Panc1 (cell line): Measurements from ENCODE around the gene REX1BD. TPM values are rescaled to one million over a fixed set of nuclear protein-coding genes. Genes with fewer than 3 reads are reported as not detected.
"Not testable (repeated sequence)": the region's sequence is repeated elsewhere in the genome, so short reads cannot be mapped to it uniquely, and the experiment has no call there.

Source experiments
- ATAC-seq: fragments of 200-7000 bp; cut with Tn5 transposase; 2 replicates; pipeline ENCODE4 v1.9.1; 2020; ENCODE audit warnings: mild to moderate bottlenecking, moderate library complexity
- BruUV-seq: library from RNA; stranded (reverse); fragments of 400-500 nt; replicated peaks from 2 replicates; lab custom pipeline; 2021; lab: Mats Ljungman, UMichigan
- CTCF ChIA-PET: fragments of 300-600 bp; sonication (Branson Sonifier 250); formaldehyde crosslinking; loops from one replicate; lab custom pipeline; 2022; ENCODE audit warnings: antibody characterized with exemption; lab: Charles Lee
- POLR2A ChIA-PET: fragments of 300-600 bp; sonication (Branson Sonifier 250); formaldehyde crosslinking; loops from one replicate; lab custom pipeline; 2022; ENCODE audit warnings: antibody characterized with exemption; lab: Charles Lee
- DNase-seq: peaks from one replicate; pipeline ENCODE4 v3.0.0-alpha.2; 2010; ENCODE audit warnings: low read depth, low spot score
- H3K27ac ChIP-seq: 2 replicates; pipeline ENCODE4 v1.5.1; 2011; ENCODE audit warnings: mild to moderate bottlenecking, low read length, inconsistent platforms
- H3K27me3 ChIP-seq: fragments of 200-500 bp; sonication (Bioruptor generic); 2 replicates; pipeline ENCODE4 v1.6.0; 2014; ENCODE audit warnings: low read length, inconsistent platforms; ENCODE audit not compliant: control insufficient read depth, insufficient read depth
- H3K36me3 ChIP-seq: fragments of 200-500 bp; sonication (Bioruptor generic); 2 replicates; pipeline ENCODE4 v1.5.1; 2014; ENCODE audit warnings: inconsistent platforms, mild to moderate bottlenecking, low read length, moderate library complexity; ENCODE audit not compliant: control insufficient read depth, insufficient read depth
- H3K4me1 ChIP-seq: 2 replicates; pipeline ENCODE4 v1.5.1; 2011; ENCODE audit warnings: inconsistent platforms, mild to moderate bottlenecking, low read length, moderate library complexity; ENCODE audit not compliant: control insufficient read depth, insufficient read depth
- H3K4me3 ChIP-seq, 2 experiments: 2 replicates each; pipeline ENCODE4 v1.5.1; 2011 to 2012; ENCODE audit warnings: low read depth in 2 of 2, low read length in 2 of 2, mild to moderate bottlenecking in 2 of 2, inconsistent platforms in 1 of 2, moderate library complexity in 1 of 2
- H3K9me3 ChIP-seq: fragments of 200-500 bp; sonication (Bioruptor generic); 2 replicates; pipeline ENCODE4 v1.5.1; 2014; ENCODE audit warnings: low read depth, mild to moderate bottlenecking, inconsistent platforms, low read length, moderate library complexity; ENCODE audit not compliant: control insufficient read depth, insufficient read depth
- CTCF ChIP-seq: fragments of 450-650 bp; IDR thresholded peaks from 2 replicates; pipeline ENCODE4 v1.5.1; 2017; ENCODE audit warnings: mild to moderate bottlenecking
- POLR2AphosphoS5 ChIP-seq: IDR thresholded peaks from 2 replicates; pipeline ENCODE4 v1.6.1; 2012; ENCODE audit warnings: mild to moderate bottlenecking, low read depth, low read length, moderate library complexity
- REST ChIP-seq, 2 experiments: IDR thresholded peaks; 2 replicates each; pipeline ENCODE4 v1.6.1; 2011 to 2012; ENCODE audit warnings: low read depth in 2 of 2, control low read depth in 1 of 2, low read length in 1 of 2, mild to moderate bottlenecking in 1 of 2, moderate library complexity in 1 of 2; ENCODE audit not compliant: insufficient read depth in 1 of 2
- SIN3A ChIP-seq: IDR thresholded peaks from 2 replicates; pipeline ENCODE4 v1.6.1; 2012; ENCODE audit warnings: low read depth, mild to moderate bottlenecking, low read length, moderate library complexity, borderline replicate concordance; ENCODE audit not compliant: insufficient read depth
- TCF7L2 ChIP-seq: IDR thresholded peaks from 2 replicates; pipeline ENCODE4 v1.6.1; 2011; ENCODE audit warnings: mild to moderate bottlenecking, low read depth, low read length, inconsistent platforms
- in situ Hi-C: cut with HindIII; loops from 2 replicates; pipeline ENCODE4 v1.10.0; 2016; ENCODE audit warnings: low sequenced_read_pairs, low pct_unique_long_range_greater_than_20kb
- intact Hi-C: fragments of 100-400 bp; cut with micrococcal nuclease; formaldehyde crosslinking; loops from one replicate; pipeline ENCODE4 v1.10.0; 2022; ENCODE audit not compliant: unreplicated experiment
- total RNA-seq: library from RNA; stranded (reverse); gene quantifications from one replicate; pipeline ENCODE4 v1.2.1, GENCODE V29; 2021; ENCODE audit not compliant: unreplicated experiment

Gene REX1BD
- total RNA-seq, 1 experiment from 2014 or later: 32.0 TPM

GRCh38 chr19:18599485-18599884 lies 10.9 kb downstream of the REX1BD start:
- POLR2A ChIA-PET: no interaction called here
- Histone ChIP-seq H3K4me1 (peaks cover 2% of the 10 kb centered on the region; the same call in 1 of the 2 replicates), H3K4me3 (no peak overlapping the region), H3K27ac (no peak overlapping the region), H3K36me3 (no peaks in the 10 kb centered on the region), H3K9me3 (no peaks in the 10 kb centered on the region), H3K27me3 (no peaks in the 10 kb centered on the region)
- TF ChIP-seq TCF7L2 (no peak), POLR2AphosphoS5 (no peak), REST (IDR thresholded peaks at IDR 0.05; ENCODE audit: insufficient read depth in 1 of 2, low read depth in 2 of 2, low read length in 1 of 2) (no peak), CTCF (no peak), SIN3A (no peak)
- intact Hi-C loops (loop anchor here (10.0 kb wide), 1 partner anchor 75 kb away; no protein-coding TSS in a partner anchor), in situ Hi-C loops (no loop called here)
- CTCF ChIA-PET: no interaction called here
- no TSS peak for BruUV-seq
- ATAC-seq (no peak), DNase-seq (no peak)

GRCh38 chr19:18600692-18601397 lies 12.2 kb downstream of the REX1BD start:
- BruUV-seq, H3K4me1 ChIP-seq, H3K27me3 ChIP-seq, H3K9me3 ChIP-seq, H3K36me3 ChIP-seq, H3K4me3 ChIP-seq, in situ Hi-C loops, POLR2A ChIA-PET, intact Hi-C loops, ATAC-seq, DNase-seq, H3K27ac ChIP-seq: not testable (repeated sequence)
- CTCF ChIA-PET: interaction anchor here (1.0 kb wide), 1 partner anchor 72 kb away, joined by 7 read pairs; no protein-coding TSS in a partner anchor

- TF ChIP-seq SIN3A (no peak), POLR2AphosphoS5 (no peak), CTCF (no peak), REST (IDR thresholded peaks at IDR 0.05; ENCODE audit: insufficient read depth in 1 of 2, low read depth in 2 of 2, low read length in 1 of 2) (no peak), TCF7L2 (no peak)
- Histone ChIP-seq H3K9me3 (no peaks in the 10 kb centered on the region), H3K36me3 (no peaks in the 10 kb centered on the region), H3K27ac (no peak overlapping the region), H3K4me3 (no peak overlapping the region), H3K27me3 (no peaks in the 10 kb centered on the region; the same call in 1 of the 2 replicates), H3K4me1 (peaks cover 2% of the 10 kb centered on the region; the same call in 1 of the 2 replicates)
- no peak for DNase-seq
- POLR2A ChIA-PET: no interaction called here
- CTCF ChIA-PET: interaction anchor here (0.6 to 1.0 kb wide), 2 partner anchors 71 to 322 kb away, joined by 3 to 7 read pairs; no protein-coding TSS in a partner anchor
- in situ Hi-C loops (no loop called here), intact Hi-C loops (no loop called here)
- no peak for ATAC-seq
- BruUV-seq: no TSS peak
Measured at GRCh38 chr19:18601875-18602274, 13.3 kb downstream of the REX1BD start.
